Inferior parietal cortex (tissue), 1 donor: ENCODE measurements around the gene PIK3AP1.
"Not testable (repeated sequence)": the region's sequence is repeated elsewhere in the genome, so short reads cannot be mapped to it uniquely, and the experiment has no call there.

Experiments used
- DNase-seq: peaks from one replicate; pipeline ENCODE4 v3.0.0-alpha.2; 2016; ENCODE audit errors: extremely low spot score

PIK3AP1 gene

DNA sequence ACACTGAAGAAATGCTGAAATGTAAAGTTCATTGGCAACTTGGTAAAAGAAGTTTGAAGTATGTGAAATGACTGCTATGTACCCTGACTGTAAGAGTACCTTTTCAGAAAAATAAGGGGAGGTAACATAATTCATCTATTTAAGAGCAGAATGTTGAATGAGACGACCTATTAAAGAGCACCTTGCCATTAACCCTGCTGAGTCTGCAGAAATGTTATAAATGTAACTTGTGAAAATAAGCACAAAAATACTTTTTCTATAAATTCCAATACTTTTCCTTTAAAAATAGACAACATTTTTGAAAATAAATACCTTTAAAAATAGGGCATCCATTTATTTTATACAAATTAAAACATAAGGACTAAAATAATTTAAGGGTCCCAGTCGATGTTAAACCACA is 141.2 kb downstream of the PIK3AP1 start:
- no peak for DNase-seq

DNA sequence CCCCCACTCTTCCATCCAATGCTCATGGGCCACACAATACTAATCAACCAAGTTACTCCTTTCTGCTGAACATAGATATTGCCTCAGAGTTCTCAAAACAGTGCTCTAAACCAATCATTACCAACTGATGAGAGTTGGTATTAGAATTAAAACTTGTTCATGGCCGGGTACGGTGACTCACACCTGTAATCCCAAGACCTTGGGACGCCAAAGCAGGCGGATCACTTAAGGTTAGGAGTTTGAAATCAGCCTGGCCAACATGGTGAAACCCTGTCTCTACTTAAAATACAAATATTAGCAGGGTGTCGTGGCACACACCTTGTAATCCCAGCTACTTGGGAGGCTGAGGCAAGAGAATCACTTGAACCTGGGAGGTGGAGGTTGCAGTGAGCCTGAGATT is 141.7 kb downstream of the PIK3AP1 start:
- DNase-seq, result no peak

DNA sequence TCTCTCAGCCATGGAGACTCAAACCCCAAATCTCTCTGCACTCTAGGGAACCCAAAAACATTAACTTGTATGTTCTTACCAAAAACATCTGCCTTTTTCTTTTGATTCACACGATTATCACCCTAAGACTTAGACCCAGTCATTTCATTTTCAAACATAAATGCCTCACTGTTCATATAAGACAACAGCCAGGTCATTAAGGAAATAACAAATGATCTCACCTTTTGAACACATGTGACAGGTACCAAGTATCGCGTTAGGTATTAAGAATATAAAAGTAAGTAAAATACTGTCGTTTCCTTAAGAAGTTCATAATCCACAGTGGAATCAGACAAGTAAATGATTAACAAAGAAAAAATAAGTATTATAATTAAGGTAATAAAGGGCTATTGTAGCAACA is 142.3 kb downstream of the PIK3AP1 start:
- DNase-seq, result no peak

- no peak for DNase-seq
These were observed 143.2 kb downstream of the PIK3AP1 start for GRCh38 chr10:96577069-96577468.

DNA sequence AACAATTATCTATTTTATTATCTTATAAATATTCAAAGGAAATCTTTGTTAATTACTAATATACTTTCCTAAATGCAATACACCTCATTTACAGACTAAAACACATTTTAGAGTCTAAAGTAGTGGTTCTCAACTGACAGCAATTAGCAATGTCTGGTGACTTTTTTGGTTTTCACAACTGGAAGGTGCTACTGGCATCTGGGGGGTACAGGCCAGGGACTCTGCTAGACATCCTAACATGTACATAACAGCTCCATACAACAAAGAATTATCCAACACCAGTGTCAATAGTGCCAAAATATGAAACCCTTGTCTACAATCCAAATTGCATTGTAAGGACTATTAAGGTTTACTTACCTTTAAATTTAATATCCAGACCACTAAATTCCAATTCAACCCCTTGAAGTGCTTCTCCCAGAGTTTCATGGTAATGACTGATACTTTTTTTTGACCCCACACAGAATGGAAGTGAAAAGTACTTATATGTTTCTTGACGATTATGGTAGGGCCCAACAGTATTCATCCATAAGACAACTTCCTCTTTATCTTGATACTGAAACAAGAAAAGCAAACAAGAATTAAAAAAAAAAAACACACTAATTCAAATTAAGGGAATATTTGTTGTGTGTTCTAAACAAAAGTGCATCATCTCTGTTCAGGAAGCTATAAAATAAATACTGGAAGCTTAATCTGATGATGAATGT is 143.9 kb downstream of the PIK3AP1 start:
- no peak for DNase-seq

DNA sequence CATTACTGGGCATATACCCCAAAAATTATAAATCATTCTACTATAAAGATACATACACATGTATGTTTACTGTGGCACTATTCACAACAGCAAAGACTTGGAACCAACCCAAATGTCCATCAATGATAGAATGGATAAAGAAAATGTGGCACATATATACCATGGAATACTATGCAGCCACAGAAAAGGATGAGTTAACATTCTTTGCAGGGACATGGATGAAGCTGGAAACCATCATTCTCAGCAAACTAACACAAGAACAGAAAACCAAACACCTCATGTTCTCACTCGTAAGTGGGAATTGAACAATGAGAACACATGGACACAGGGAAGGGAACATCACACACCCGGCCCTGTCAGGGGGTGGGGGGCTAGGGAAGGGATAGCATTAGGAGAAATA is 145.8 kb downstream of the PIK3AP1 start:
- not testable (repeated sequence) for DNase-seq

GRCh38 chr10:96573036-96573435 is 147.3 kb downstream of the PIK3AP1 start:
- no peak for DNase-seq

DNA sequence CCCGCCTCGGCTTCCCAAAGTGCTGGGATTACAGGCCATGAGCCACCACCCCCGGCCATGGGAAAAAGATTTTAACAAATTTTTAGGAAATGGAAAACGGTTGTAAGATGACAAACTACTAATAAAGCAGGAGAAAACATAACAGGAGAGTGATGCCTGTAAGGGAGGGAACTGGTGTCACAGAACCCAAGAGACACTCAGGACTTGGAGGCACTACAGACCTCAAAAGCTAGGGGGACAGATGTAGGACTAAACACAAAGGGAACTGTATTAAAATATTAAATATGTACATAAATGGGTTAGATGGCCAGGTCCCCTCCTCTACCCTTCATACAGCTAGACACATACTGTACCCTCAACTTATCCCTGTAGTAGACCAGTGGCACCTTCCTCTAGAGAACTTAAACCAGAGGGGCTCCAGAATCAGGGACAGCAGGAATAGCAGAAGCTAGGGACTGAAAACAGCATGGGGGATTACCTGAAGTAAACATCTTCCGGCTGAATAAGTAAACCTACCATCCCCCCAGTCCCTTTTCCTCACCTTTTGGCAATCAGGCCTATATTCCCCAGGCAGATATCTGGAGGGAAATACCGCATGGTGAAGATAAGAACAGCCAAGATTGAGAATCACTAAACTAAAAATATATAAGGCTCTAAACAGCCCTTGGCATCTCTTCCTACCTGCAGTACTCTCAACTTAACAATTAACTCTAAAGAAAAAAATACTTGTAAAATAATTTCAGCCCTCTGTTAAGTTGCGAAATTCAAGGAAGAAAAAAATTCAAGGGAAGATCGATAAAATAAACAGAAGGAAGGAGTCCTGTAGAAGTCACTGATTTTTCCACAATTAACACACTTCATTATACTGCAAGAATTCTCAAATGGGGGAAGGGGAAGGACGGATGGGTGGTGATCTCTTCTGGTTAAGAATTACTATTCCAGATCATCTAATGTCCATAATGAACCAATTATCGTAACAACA is 149.0 kb downstream of the PIK3AP1 start:
- DNase-seq, result no peak

GRCh38 chr10:96570511-96570910 is 149.8 kb downstream of the PIK3AP1 start:
- no peak for DNase-seq

DNA sequence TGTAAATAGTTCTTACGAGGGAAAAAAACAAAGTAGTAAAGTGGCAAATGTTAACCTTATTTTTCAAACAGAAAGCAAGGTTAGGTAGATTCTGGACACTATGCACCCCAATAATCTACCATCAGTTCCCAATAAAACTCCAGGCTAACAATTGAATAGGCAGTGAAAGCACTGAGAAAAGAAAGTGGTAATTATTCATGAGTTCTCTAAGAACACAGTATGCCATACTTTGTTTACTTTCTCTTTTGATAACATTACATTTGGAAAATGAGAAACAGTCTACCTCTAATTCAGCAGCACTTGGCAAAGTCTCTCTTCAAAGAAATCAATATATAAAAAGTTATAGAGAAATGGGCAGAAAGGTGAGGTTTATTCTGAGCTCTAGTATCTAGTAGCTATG is 151.9 kb downstream of the PIK3AP1 start:
- no peak for DNase-seq

GRCh38 chr10:96565774-96566173 is 154.5 kb downstream of the PIK3AP1 start:
- DNase-seq, result no peak

- DNase-seq, result no peak
These were observed 159.1 kb downstream of the PIK3AP1 start for GRCh38 chr10:96560966-96561887.

GRCh38 chr10:96560489-96560888 is 159.8 kb downstream of the PIK3AP1 start:
- DNase-seq, result no peak

DNA sequence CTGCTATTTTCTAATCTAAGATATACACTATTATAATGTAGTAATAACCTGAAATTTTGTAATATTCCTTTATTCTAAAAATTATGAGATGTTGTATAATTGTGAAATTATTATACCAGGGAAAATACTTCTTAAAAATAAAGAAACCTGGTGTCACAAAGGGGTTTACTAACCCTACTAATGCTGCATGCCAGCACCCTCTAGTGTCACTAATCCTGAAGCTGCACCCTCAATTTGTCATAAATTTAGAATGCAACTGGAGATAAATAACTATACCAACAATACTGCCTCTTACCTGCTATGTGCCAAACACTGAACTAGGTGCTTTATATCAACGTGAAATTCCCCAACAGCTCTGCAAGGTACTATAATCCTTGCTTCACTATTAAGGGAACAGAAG is 164.3 kb downstream of the PIK3AP1 start:
- DNase-seq, result peak; percentile 43

DNA sequence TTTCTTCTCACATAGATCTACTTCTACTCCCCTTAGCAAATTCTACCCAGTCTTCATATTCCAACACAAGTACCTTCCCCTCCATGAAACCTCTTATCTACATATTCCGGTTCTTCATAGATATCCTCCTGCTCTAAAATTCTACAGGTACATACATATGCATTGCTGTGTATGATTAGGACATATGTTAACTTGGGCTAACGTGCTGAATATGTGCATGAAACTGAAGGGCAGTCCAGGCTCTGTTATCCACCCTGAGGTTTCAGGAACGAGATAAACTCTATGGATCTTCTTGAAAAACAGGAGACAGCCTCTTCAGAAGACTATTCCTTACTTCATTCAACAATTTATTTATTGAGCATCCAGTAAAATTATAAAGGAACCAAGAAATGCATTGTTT is 165.0 kb downstream of the PIK3AP1 start:
- no peak for DNase-seq

DNA sequence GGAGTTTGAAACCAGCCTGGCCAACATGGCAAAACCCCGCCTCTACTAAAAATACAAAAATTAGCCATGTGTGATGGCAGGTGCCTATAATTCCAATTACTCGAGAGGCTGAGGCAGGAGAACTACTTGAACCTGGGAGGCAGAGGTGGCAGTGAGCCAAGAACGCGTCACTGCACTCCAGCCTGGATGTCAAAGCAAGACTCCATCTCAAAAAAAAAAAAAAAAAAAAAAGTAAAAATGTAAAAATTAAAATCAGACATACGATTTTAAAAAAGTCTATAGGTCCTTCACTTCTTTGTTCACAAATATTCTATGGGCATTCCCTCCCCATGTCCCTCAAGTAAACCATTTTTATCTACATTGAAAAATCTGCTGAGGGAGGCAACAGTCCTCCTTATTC is 171.7 kb downstream of the PIK3AP1 start:
- no peak for DNase-seq

- not testable (repeated sequence) for DNase-seq
These were observed 174.8 kb downstream of the PIK3AP1 start for GRCh38 chr10:96545558-96545957.
